Endothelial cell (in vitro differentiated cells): ENCODE data around the gene FAM117A. TPM values are rescaled to one million over a fixed set of nuclear protein-coding genes. Genes with fewer than 3 reads are reported as not detected.

Experiments used
- DNase-seq: peaks from one replicate; pipeline ENCODE4 v3.0.0; 2021; ENCODE audit warnings: low spot score
- H3K27ac Mint-ChIP-seq: one replicate; pipeline ENCODE4 v1.8.0; 2021; ENCODE audit warnings: mixed read lengths, inconsistent platforms; ENCODE audit not compliant: unreplicated experiment
- H3K27me3 Mint-ChIP-seq: one replicate; pipeline ENCODE4 v1.8.0; 2021; ENCODE audit warnings: mild to moderate bottlenecking, moderate library complexity, mixed read lengths, inconsistent platforms; ENCODE audit not compliant: unreplicated experiment
- H3K36me3 Mint-ChIP-seq: one replicate; pipeline ENCODE4 v1.8.0; 2021; ENCODE audit warnings: mild to moderate bottlenecking, low read depth, mixed read lengths, inconsistent platforms; ENCODE audit not compliant: unreplicated experiment
- H3K4me1 Mint-ChIP-seq: one replicate; pipeline ENCODE4 v1.8.0; 2021; ENCODE audit warnings: mild to moderate bottlenecking, mixed read lengths, inconsistent platforms; ENCODE audit not compliant: unreplicated experiment
- H3K4me3 Mint-ChIP-seq: one replicate; pipeline ENCODE4 v1.8.0; 2021; ENCODE audit warnings: mild to moderate bottlenecking, mixed read lengths, inconsistent platforms; ENCODE audit not compliant: unreplicated experiment
- H3K9me3 Mint-ChIP-seq: one replicate; pipeline ENCODE4 v1.8.0; 2021; ENCODE audit warnings: mixed read lengths, inconsistent platforms; ENCODE audit not compliant: unreplicated experiment
- long read RNA-seq: library from polyadenylated mRNA; unstranded; transcript quantifications from one replicate; pipeline ENCODE4 v2.0.0, GENCODE V29; 2020; ENCODE audit not compliant: unreplicated experiment
- total RNA-seq: library from RNA; stranded (reverse); fragmentation: NEBNext Ultra II Directional; extraction: Animal tissue kit (Norgen Biotek cat#: 25700); gene quantifications from one replicate; pipeline ENCODE4 v1.2.1, GENCODE V29; 2021; ENCODE audit not compliant: unreplicated experiment
- TF ChIP-seq, protein P1 (sequence below): fragments of 200-600 bp; sonication (generic); IDR thresholded peaks from one replicate; pipeline ENCODE4 v1.5.0; 2021; ENCODE audit warnings: antibody characterized with exemption; ENCODE audit not compliant: unreplicated experiment

Gene FAM117A
- total RNA-seq = 9.2 TPM
- long read RNA-seq = 0 reads

DNA sequence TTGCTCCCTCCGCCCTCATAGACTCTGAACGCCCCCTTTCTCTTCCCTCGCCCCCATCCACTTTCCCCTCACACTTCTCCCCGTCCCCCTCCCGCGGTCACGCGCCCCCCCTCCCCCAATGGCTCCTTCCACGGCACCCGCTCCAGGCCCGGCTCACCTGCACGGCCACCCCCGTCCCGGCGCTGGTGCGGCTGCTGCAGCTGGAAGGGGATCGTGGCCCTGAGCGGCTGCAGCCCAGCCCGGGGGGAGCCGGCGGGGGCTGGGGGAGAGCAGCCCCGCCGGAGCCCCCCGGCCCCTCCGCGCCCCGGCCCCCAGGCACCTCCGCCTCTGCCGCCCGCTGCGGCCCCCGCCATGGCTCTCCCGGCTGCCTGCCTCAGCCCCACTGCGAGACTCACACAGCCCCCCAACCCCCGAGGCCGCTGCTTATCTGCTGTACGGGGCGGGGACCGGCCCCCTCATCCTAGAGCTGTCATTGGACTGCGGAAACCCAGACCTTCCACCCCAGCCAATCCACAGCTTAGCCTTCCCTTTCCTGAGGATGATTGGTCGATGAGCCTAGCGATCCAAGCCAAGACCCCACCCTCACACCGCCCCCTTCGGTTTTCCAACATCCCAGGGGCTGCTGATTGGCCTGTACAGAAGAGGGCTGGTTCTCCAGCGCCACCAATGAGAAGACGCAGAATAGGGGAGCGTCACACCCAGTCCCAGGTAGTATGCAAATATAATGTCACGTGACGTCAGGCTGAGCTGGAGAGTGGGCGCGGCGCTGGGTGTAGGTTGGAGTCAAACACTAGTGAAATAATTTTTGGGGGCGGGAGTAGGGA, at the start of gene FAM117A:
Gene FAM117A, minus strand, starts transcription at position 397 of the 824 bp plus-strand sequence. Its CDS starts 44 bp downstream, at position 353.
- Mint-ChIP-seq H3K4me3 (peak within 1 kb of the TSS; percentile 95), H3K36me3 (no peaks in the 10 kb centered on the region), H3K4me1 (peaks cover 12% of the 10 kb centered on the region), H3K27ac (peak within 1 kb of the TSS; percentile 27), H3K9me3 (no peaks in the 10 kb centered on the region), H3K27me3 (peaks cover 6% of the 10 kb centered on the region)
- TF ChIP-seq, protein P1, sequence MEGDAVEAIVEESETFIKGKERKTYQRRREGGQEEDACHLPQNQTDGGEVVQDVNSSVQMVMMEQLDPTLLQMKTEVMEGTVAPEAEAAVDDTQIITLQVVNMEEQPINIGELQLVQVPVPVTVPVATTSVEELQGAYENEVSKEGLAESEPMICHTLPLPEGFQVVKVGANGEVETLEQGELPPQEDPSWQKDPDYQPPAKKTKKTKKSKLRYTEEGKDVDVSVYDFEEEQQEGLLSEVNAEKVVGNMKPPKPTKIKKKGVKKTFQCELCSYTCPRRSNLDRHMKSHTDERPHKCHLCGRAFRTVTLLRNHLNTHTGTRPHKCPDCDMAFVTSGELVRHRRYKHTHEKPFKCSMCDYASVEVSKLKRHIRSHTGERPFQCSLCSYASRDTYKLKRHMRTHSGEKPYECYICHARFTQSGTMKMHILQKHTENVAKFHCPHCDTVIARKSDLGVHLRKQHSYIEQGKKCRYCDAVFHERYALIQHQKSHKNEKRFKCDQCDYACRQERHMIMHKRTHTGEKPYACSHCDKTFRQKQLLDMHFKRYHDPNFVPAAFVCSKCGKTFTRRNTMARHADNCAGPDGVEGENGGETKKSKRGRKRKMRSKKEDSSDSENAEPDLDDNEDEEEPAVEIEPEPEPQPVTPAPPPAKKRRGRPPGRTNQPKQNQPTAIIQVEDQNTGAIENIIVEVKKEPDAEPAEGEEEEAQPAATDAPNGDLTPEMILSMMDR = no peak
- DNase-seq = peak; percentile 92

- TF ChIP-seq, protein P1 = no peak
- H3K27me3 Mint-ChIP-seq = peaks cover 4% of the 10 kb centered on the region
- H3K36me3 Mint-ChIP-seq = peaks cover 12% of the 10 kb centered on the region
These were observed 45.1 kb upstream of the FAM117A start for GRCh38 chr17:49809056-49809455.

DNA sequence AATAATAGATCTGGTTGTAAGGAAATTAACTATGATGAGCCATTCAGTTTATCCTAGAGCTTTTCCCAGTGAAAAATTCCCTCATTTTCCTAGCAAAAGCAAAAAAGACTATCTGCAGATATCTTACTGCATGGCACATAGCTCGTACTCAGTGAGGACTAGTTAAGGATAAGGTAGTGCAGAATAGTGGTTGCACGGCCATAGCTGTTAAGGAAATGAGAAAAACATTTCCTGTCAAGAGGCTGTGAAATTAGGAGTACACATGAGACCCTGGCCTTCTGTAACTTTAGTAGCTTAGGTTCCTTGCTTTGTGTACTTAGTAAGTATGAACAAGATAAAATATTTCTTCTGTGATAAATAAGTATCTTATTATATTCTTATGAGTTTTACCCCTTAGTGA, 34.8 kb upstream of the FAM117A start:
- H3K36me3 Mint-ChIP-seq = peaks cover 30% of the 10 kb centered on the region
- H3K4me3 Mint-ChIP-seq = no peak overlapping the region

More at GRCh38 chr17:49809056-49809455, 45.1 kb upstream of the FAM117A start:
- Mint-ChIP-seq H3K27ac (no peak overlapping the region), H3K4me1 (peaks cover 20% of the 10 kb centered on the region), H3K4me3 (no peak overlapping the region), H3K9me3 (no peaks in the 10 kb centered on the region)
- DNase-seq = no peak

GRCh38 chr17:49798182-49798581, 34.3 kb upstream of the FAM117A start:
- no peaks in the 10 kb centered on the region for H3K9me3 Mint-ChIP-seq
- no peak overlapping the region for H3K27ac Mint-ChIP-seq
- no peak for DNase-seq
- peaks cover 32% of the 10 kb centered on the region for H3K36me3 Mint-ChIP-seq
- no peaks in the 10 kb centered on the region for H3K4me1 Mint-ChIP-seq
- H3K4me3 Mint-ChIP-seq = no peak overlapping the region
- no peaks in the 10 kb centered on the region for H3K27me3 Mint-ChIP-seq
- TF ChIP-seq, protein P1 = no peak

More for the DNA sequence above, 34.8 kb upstream of the FAM117A start:
- no peaks in the 10 kb centered on the region for H3K27me3 Mint-ChIP-seq
- H3K9me3 Mint-ChIP-seq = no peaks in the 10 kb centered on the region
- H3K27ac Mint-ChIP-seq = no peak overlapping the region
- DNase-seq = no peak
- TF ChIP-seq, protein P1 = no peak
- no peaks in the 10 kb centered on the region for H3K4me1 Mint-ChIP-seq

GRCh38 chr17:49795372-49795771, 31.4 kb upstream of the FAM117A start:
- Mint-ChIP-seq H3K36me3 (peaks cover 29% of the 10 kb centered on the region), H3K27ac (no peak overlapping the region), H3K4me3 (peak overlapping the region; percentile 5), H3K4me1 (peaks cover 4% of the 10 kb centered on the region), H3K9me3 (no peaks in the 10 kb centered on the region), H3K27me3 (no peaks in the 10 kb centered on the region)
- DNase-seq = no peak
- TF ChIP-seq, protein P1 = no peak
